Trophoblast cell (in vitro differentiated cells and primary cell): ENCODE results near the gene C1orf232.

ENCODE experiments used
- DNase-seq, 2 donors: peaks; one replicate each; pipeline ENCODE4 v3.0.0-alpha.2; 2016
- H2AFZ ChIP-seq: 2 replicates; pipeline ENCODE4 v1.6.1; 2013; ENCODE audit warnings: low read length, moderate library complexity, mild to moderate bottlenecking; ENCODE audit not compliant: insufficient read depth, poor library complexity
- H2AK5ac ChIP-seq: 2 replicates; pipeline ENCODE4 v1.6.1; 2013; ENCODE audit warnings: mild to moderate bottlenecking, low read length
- H2BK120ac ChIP-seq: 2 replicates; pipeline ENCODE4 v1.6.1; 2013; ENCODE audit warnings: low read length, mild to moderate bottlenecking, moderate library complexity; ENCODE audit not compliant: insufficient read depth, poor library complexity
- H2BK12ac ChIP-seq: 2 replicates; pipeline ENCODE4 v1.6.1; 2013; ENCODE audit warnings: mild to moderate bottlenecking, low read length, moderate library complexity
- H2BK5ac ChIP-seq: 2 replicates; pipeline ENCODE4 v1.6.1; 2013; ENCODE audit warnings: low read length, low read depth, moderate library complexity, mild to moderate bottlenecking; ENCODE audit not compliant: poor library complexity
- H3K14ac ChIP-seq: 2 replicates; pipeline ENCODE4 v1.6.1; 2013; ENCODE audit warnings: mild to moderate bottlenecking, low read length
- H3K18ac ChIP-seq: 2 replicates; pipeline ENCODE4 v1.6.1; 2013; ENCODE audit warnings: mild to moderate bottlenecking, low read length
- H3K23ac ChIP-seq: 2 replicates; pipeline ENCODE4 v1.6.1; 2013; ENCODE audit warnings: low read length
- H3K27ac ChIP-seq: 2 replicates; pipeline ENCODE4 v1.5.1; 2013; ENCODE audit warnings: low read depth, mild to moderate bottlenecking, inconsistent platforms, low read length, moderate library complexity
- H3K27me3 ChIP-seq: 2 replicates; pipeline ENCODE4 v1.6.1; 2013; ENCODE audit warnings: inconsistent platforms, mild to moderate bottlenecking, low read length, moderate library complexity; ENCODE audit not compliant: insufficient read depth
- H3K36me3 ChIP-seq, 2 experiments: 1 replicate in 1 of 2; 2 replicates in 1 of 2; pipeline ENCODE4 v1.6.1; 2013; ENCODE audit warnings: low read length in 2 of 2, mild to moderate bottlenecking in 2 of 2, moderate library complexity in 1 of 2; ENCODE audit not compliant: insufficient read depth in 2 of 2, control insufficient read depth in 1 of 2
- H3K4ac ChIP-seq: 2 replicates; pipeline ENCODE4 v1.6.1; 2013; ENCODE audit warnings: low read depth, mild to moderate bottlenecking, low read length, moderate library complexity
- H3K4me1 ChIP-seq, 2 experiments: 1 replicate in 1 of 2; 2 replicates in 1 of 2; pipeline ENCODE4 v1.6.1; 2013; ENCODE audit warnings: low read length in 2 of 2, mild to moderate bottlenecking in 2 of 2, moderate library complexity in 1 of 2; ENCODE audit not compliant: insufficient read depth in 2 of 2, control insufficient read depth in 1 of 2
- H3K4me2 ChIP-seq: 2 replicates; pipeline ENCODE4 v1.6.1; 2013; ENCODE audit warnings: inconsistent platforms, mild to moderate bottlenecking, low read length, moderate library complexity
- H3K4me3 ChIP-seq: 2 replicates; pipeline ENCODE4 v1.5.1; 2013; ENCODE audit warnings: mild to moderate bottlenecking, low read depth, low read length, inconsistent platforms
- H3K79me1 ChIP-seq: one replicate; pipeline ENCODE4 v1.6.1; 2013; ENCODE audit warnings: low read length
- H3K79me2 ChIP-seq: 2 replicates; pipeline ENCODE4 v1.6.1; 2013; ENCODE audit warnings: low read length, mild to moderate bottlenecking; ENCODE audit not compliant: control insufficient read depth, insufficient read depth, poor library complexity
- H3K9ac ChIP-seq: 2 replicates; pipeline ENCODE4 v1.6.1; 2013; ENCODE audit warnings: mild to moderate bottlenecking, low read length
- H3K9me3 ChIP-seq: 2 replicates; pipeline ENCODE4 v1.6.1; 2013; ENCODE audit warnings: low read depth, mild to moderate bottlenecking, control low read depth, inconsistent platforms, low read length; ENCODE audit not compliant: insufficient read depth
- H4K12ac ChIP-seq: 2 replicates; pipeline ENCODE4 v1.6.1; 2013; ENCODE audit warnings: low read depth, mild to moderate bottlenecking, low read length, moderate library complexity
- H4K8ac ChIP-seq: 2 replicates; pipeline ENCODE4 v1.6.1; 2013; ENCODE audit warnings: low read depth, mild to moderate bottlenecking, low read length, moderate library complexity
- H4K91ac ChIP-seq: one replicate; pipeline ENCODE4 v1.6.1; 2013; ENCODE audit warnings: low read depth, mild to moderate bottlenecking, low read length, moderate library complexity
- WGBS: extraction: QIAGEN DNeasy Blood & Tissue Kit; methylation state at CpG from one replicate; pipeline ENCODE4 v1.1.7; 2013; ENCODE audit warnings: missing lambda C conversion rate; ENCODE audit not compliant: insufficient read length, insufficient coverage; ENCODE audit errors: extremely low coverage; 5-methylcytosine and 5-hydroxymethylcytosine counted together

The C1orf232 gene

GRCh38 chr1:26158271-26158907 lies 10.4 kb downstream of the C1orf232 start:
- no peak overlapping the region for H3K4ac ChIP-seq
- H2AFZ ChIP-seq, result peak overlapping the region; percentile 11
- H3K79me1 ChIP-seq, result peaks cover 15% of the 10 kb centered on the region
- H3K23ac ChIP-seq, result no peak overlapping the region
- H3K14ac ChIP-seq, result peak overlapping the region; percentile 56
- peaks cover 18% of the 10 kb centered on the region for H3K27me3 ChIP-seq
- H3K4me1 ChIP-seq, result peaks cover 40 to 52% of the 10 kb centered on the region in 2 experiments
- H3K27ac ChIP-seq, result no peak overlapping the region
- H3K36me3 ChIP-seq, result no peaks in the 10 kb centered on the region
- peak overlapping the region; percentile 44 for H2AK5ac ChIP-seq
- H3K4me2 ChIP-seq, result no peak overlapping the region
- H3K79me2 ChIP-seq, result peaks cover 3% of the 10 kb centered on the region
- peak overlapping the region; percentile 72 for H4K91ac ChIP-seq
- no peak for DNase-seq
- H4K12ac ChIP-seq, result no peak overlapping the region
- peaks cover 2% of the 10 kb centered on the region for H3K9me3 ChIP-seq
- no CpG with 5 or more reads among the region's 5 CpGs for WGBS
- H3K18ac ChIP-seq, result peak overlapping the region; percentile 25
- peak overlapping the region; percentile 42 for H2BK5ac ChIP-seq
- H2BK12ac ChIP-seq, result peak overlapping the region; percentile 91
- peak overlapping the region; percentile 49 for H4K8ac ChIP-seq
- H3K4me3 ChIP-seq, result no peak overlapping the region
- H3K9ac ChIP-seq, result no peak overlapping the region
- peak overlapping the region; percentile 48 for H2BK120ac ChIP-seq

- Histone ChIP-seq H3K27me3 (peaks cover 8% of the 10 kb centered on the region), H3K14ac (peak overlapping the region; percentile 18), H3K4ac (no peak overlapping the region), H2AK5ac (no peak overlapping the region), H2AFZ (no peak overlapping the region), H4K8ac (no peak overlapping the region), H2BK120ac (peak overlapping the region; percentile 16), H3K18ac (peak overlapping the region; percentile 1), H3K79me2 (peaks cover 2% of the 10 kb centered on the region), H3K9me3 (no peaks in the 10 kb centered on the region), H4K91ac (peak overlapping the region; percentile 73), H4K12ac (no peak overlapping the region), H3K79me1 (peaks cover 13% of the 10 kb centered on the region), H2BK5ac (peak overlapping the region; percentile 7), H3K4me3 (no peak overlapping the region), H3K4me1 (peaks cover 39 to 46% of the 10 kb centered on the region in 2 experiments), H3K27ac (no peak overlapping the region), H2BK12ac (peak overlapping the region; percentile 20), H3K36me3 (no peaks in the 10 kb centered on the region), H3K9ac (no peak overlapping the region), H3K4me2 (peak overlapping the region; percentile 63), H3K23ac (no peak overlapping the region)
- WGBS, result no CpG with 5 or more reads among the region's 12 CpGs
- DNase-seq, result no peak
Measured at GRCh38 chr1:26156285-26157038, 12.3 kb downstream of the C1orf232 start.

- Histone ChIP-seq H3K4me2 (peak overlapping the region; percentile 63), H3K4me1 (peaks cover 32 to 41% of the 10 kb centered on the region in 2 experiments), H3K18ac (no peak overlapping the region), H3K14ac (no peak overlapping the region), H3K9me3 (no peaks in the 10 kb centered on the region), H4K8ac (no peak overlapping the region), H3K79me1 (peaks cover 11% of the 10 kb centered on the region), H3K27ac (no peak overlapping the region), H2AFZ (no peak overlapping the region), H3K4ac (no peak overlapping the region), H4K91ac (peak overlapping the region; percentile 73), H2BK12ac (peak overlapping the region; percentile 21), H3K79me2 (no peaks in the 10 kb centered on the region), H4K12ac (no peak overlapping the region), H2BK120ac (no peak overlapping the region), H3K9ac (no peak overlapping the region), H3K4me3 (no peak overlapping the region), H3K27me3 (peaks cover 3% of the 10 kb centered on the region), H3K36me3 (no peaks in the 10 kb centered on the region), H2AK5ac (peak overlapping the region; percentile 37), H2BK5ac (no peak overlapping the region), H3K23ac (no peak overlapping the region)
- DNase-seq, result no peak
- WGBS, result no CpG with 5 or more reads among the region's 21 CpGs
Measured at GRCh38 chr1:26155370-26156284, 13.1 kb downstream of the C1orf232 start.

GRCh38 chr1:26154750-26155149 lies 14.0 kb downstream of the C1orf232 start:
- Histone ChIP-seq H3K4ac (no peak overlapping the region), H3K9me3 (no peaks in the 10 kb centered on the region), H3K4me1 (peaks cover 32 to 39% of the 10 kb centered on the region in 2 experiments), H3K36me3 (no peaks in the 10 kb centered on the region), H2BK5ac (no peak overlapping the region), H3K9ac (no peak overlapping the region), H4K8ac (no peak overlapping the region), H3K27me3 (no peaks in the 10 kb centered on the region), H2AK5ac (no peak overlapping the region), H3K79me1 (peaks cover 11% of the 10 kb centered on the region), H3K23ac (no peak overlapping the region), H4K12ac (no peak overlapping the region), H3K4me3 (no peak overlapping the region), H3K14ac (no peak overlapping the region), H3K4me2 (no peak overlapping the region), H3K27ac (no peak overlapping the region), H4K91ac (no peak overlapping the region), H2BK12ac (no peak overlapping the region), H2AFZ (no peak overlapping the region), H2BK120ac (no peak overlapping the region), H3K79me2 (no peaks in the 10 kb centered on the region), H3K18ac (no peak overlapping the region)
- no CpG with 5 or more reads among the region's 9 CpGs for WGBS
- DNase-seq, result no peak
